ENCODE data around the gene NOP9.

The NOP9 gene

DNA sequence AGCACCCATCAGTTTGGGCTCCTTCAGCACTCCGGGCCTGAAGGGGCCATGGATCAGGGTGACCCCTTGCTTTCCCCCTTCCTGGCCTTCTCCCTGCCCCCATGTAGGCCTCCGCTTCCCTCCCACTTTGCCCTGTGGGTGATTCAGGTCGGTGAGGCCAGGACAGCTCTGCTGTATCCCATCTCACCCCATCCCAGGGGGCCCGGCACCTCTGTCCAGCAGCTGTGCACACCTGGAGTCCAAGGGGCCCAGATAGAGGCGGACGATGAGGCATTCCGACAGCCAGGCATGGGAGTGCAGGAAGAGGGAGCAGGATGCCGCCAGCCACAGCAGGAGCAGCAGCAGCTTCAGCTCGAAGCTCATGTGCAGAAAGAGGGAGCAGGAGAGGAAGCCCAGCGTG, 23.0 kb downstream of the NOP9 start:
- H3K4me1 Mint-ChIP-seq = no peaks in the 10 kb centered on the region
- H3K27me3 Mint-ChIP-seq (ENCODE audit: low read depth) = peaks cover 12% of the 10 kb centered on the region
- H3K9me3 Mint-ChIP-seq = no peaks in the 10 kb centered on the region
- no peaks in the 10 kb centered on the region for H3K36me3 Mint-ChIP-seq (ENCODE audit: low read depth)
- peak overlapping the region in 1 of 3 experiments; percentile 38 for H3K27ac Mint-ChIP-seq
- TF ChIP-seq, protein P1, sequence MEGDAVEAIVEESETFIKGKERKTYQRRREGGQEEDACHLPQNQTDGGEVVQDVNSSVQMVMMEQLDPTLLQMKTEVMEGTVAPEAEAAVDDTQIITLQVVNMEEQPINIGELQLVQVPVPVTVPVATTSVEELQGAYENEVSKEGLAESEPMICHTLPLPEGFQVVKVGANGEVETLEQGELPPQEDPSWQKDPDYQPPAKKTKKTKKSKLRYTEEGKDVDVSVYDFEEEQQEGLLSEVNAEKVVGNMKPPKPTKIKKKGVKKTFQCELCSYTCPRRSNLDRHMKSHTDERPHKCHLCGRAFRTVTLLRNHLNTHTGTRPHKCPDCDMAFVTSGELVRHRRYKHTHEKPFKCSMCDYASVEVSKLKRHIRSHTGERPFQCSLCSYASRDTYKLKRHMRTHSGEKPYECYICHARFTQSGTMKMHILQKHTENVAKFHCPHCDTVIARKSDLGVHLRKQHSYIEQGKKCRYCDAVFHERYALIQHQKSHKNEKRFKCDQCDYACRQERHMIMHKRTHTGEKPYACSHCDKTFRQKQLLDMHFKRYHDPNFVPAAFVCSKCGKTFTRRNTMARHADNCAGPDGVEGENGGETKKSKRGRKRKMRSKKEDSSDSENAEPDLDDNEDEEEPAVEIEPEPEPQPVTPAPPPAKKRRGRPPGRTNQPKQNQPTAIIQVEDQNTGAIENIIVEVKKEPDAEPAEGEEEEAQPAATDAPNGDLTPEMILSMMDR (IDR thresholded peaks at IDR 0.05; ENCODE audit: unreplicated experiment in 3 of 3) = no peak
- no peak overlapping the region for H3K4me3 Mint-ChIP-seq

DNA sequence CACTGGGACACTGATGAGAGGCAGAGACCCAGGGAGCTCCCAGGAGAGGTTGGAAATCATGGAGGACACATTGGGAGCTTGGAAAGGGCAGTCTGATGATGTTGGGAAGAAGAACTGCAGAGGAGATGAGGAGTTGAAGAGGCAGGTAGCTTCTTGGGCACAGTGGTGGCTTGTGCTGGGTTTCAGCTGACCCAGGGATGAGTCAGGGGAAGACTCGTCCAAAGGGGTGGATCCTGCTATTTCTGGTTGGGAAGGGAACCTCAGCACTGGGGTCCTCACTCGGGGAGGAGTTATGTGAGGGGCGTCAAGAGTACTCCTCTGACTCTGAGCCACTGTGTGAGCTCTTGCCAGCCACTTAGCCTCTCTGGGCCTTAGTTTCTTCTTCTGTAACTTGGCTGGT, 23.7 kb downstream of the NOP9 start:
- H3K27ac Mint-ChIP-seq = no peak overlapping the region
- H3K4me3 Mint-ChIP-seq = peak overlapping the region in 1 of 3 experiments; percentile 12
- TF ChIP-seq, protein P1 (IDR thresholded peaks at IDR 0.05; ENCODE audit: unreplicated experiment in 3 of 3) = no peak
- H3K27me3 Mint-ChIP-seq (ENCODE audit: low read depth) = peaks cover 12% of the 10 kb centered on the region
- no peaks in the 10 kb centered on the region for H3K4me1 Mint-ChIP-seq
- H3K9me3 Mint-ChIP-seq = no peaks in the 10 kb centered on the region
- H3K36me3 Mint-ChIP-seq (ENCODE audit: low read depth) = no peaks in the 10 kb centered on the region

DNA sequence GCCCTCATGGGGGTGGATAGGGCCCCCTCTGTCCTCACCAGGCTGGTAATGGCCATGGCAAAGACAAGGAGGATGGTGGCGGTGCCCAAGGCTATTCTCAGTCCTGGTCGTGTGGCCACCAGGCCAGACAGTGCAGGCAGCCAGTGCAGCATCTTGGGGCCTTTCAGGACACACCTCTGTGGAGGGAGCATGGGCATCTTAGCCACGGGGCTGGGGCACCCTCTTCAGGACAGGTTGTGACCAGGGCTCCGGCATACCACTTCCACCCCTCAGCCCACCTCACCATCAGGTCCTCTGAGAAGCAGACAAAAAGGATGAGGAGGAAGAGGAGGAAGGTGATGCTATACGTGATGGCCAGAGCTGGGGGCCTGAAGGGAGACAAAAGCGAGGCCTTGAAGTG, 24.4 kb downstream of the NOP9 start:
- Mint-ChIP-seq H3K4me1 (no peaks in the 10 kb centered on the region), H3K9me3 (no peaks in the 10 kb centered on the region), H3K27ac (no peak overlapping the region), H3K36me3 (ENCODE audit: low read depth) (no peaks in the 10 kb centered on the region), H3K4me3 (no peak overlapping the region), H3K27me3 (ENCODE audit: low read depth) (peaks cover 8% of the 10 kb centered on the region)
- TF ChIP-seq, protein P1 (IDR thresholded peaks at IDR 0.05; ENCODE audit: unreplicated experiment in 3 of 3) = no peak

DNA sequence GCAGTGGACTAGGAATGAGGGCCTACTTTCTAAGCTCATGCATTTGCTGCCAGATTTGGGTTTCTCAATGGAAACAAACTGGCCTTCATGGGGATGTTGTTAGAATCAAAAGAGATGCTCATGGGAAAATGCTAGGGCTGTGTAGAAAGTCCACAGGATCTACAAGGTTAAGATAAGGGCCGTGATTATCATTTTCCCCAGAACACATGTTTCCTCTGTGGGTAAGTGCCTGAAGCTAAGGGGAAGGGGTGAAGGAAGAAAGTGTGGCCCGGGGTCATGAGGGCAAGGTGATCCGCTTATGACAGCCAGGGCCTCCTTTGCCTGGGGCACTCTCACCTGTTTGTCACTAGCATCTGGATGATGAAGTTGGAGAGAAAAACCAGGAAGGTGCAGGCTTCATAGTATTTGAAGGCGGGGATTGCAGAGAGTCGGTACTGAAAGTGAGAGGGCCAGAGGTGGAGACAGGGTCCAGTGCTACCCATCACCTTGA, 25.4 kb downstream of the NOP9 start:
- H3K4me1 Mint-ChIP-seq = no peaks in the 10 kb centered on the region
- H3K36me3 Mint-ChIP-seq (ENCODE audit: low read depth) = no peaks in the 10 kb centered on the region
- TF ChIP-seq, protein P1 (IDR thresholded peaks at IDR 0.05; ENCODE audit: unreplicated experiment in 3 of 3) = no peak
- peaks cover 9% of the 10 kb centered on the region for H3K27me3 Mint-ChIP-seq (ENCODE audit: low read depth)
- no peak overlapping the region for H3K27ac Mint-ChIP-seq
- no peak overlapping the region for H3K4me3 Mint-ChIP-seq
- no peaks in the 10 kb centered on the region for H3K9me3 Mint-ChIP-seq

DNA sequence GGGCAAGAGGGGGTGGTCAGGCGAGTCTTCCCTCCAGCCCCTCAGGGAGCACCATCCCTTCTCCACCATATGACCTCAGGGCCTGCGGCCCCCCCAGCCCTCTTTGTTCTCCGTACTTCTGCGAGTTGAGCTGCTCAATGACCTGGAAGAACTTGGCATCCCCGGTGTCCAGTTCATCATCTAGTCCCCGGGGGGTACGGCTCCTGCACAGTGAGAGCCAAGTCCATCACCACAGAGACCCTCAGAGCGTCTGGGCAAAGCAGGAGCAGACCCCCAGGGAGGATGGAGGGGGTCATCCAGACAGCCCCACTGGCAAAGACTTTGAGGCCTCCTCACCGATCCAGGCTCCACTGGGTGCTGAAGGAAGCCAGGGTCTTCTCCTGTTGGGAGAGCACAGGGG, 26.3 kb downstream of the NOP9 start:
- TF ChIP-seq, protein P1 (IDR thresholded peaks at IDR 0.05; ENCODE audit: unreplicated experiment in 3 of 3) = no peak
- Mint-ChIP-seq H3K27ac (no peak overlapping the region), H3K4me1 (no peaks in the 10 kb centered on the region), H3K4me3 (no peak overlapping the region), H3K9me3 (no peaks in the 10 kb centered on the region), H3K36me3 (ENCODE audit: low read depth) (no peaks in the 10 kb centered on the region), H3K27me3 (ENCODE audit: low read depth) (peaks cover 18% of the 10 kb centered on the region)

DNA sequence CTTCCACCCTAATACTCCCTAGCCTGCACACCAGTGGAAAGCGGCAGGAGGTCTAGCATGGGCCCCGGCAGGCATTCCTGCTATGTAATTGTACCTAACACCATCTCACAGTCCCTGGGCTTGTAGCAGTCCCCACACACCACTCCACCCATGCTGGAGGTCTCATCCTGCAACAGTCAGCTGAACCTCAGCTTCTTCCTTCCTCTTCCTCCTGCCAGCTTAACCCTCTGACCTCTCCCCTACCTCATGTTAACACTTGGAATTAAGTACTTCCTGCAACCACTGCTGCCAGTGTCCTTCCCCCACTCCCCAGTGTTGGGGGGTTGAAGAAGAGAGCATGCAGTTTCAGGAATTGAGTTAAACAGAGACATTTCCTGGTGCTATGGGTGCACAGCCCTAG, 27.7 kb downstream of the NOP9 start:
- Mint-ChIP-seq H3K4me1 (peaks cover 4% of the 10 kb centered on the region), H3K27ac (peak overlapping the region in 1 of 3 experiments; percentile 26), H3K4me3 (no peak overlapping the region), H3K27me3 (ENCODE audit: low read depth) (peaks cover 28% of the 10 kb centered on the region), H3K9me3 (no peaks in the 10 kb centered on the region), H3K36me3 (ENCODE audit: low read depth) (no peaks in the 10 kb centered on the region)
- TF ChIP-seq, protein P1 (IDR thresholded peaks at IDR 0.05; ENCODE audit: unreplicated experiment in 3 of 3) = no peak
